ENCODE measurements around the gene MYRFL.

The MYRFL gene

DNA sequence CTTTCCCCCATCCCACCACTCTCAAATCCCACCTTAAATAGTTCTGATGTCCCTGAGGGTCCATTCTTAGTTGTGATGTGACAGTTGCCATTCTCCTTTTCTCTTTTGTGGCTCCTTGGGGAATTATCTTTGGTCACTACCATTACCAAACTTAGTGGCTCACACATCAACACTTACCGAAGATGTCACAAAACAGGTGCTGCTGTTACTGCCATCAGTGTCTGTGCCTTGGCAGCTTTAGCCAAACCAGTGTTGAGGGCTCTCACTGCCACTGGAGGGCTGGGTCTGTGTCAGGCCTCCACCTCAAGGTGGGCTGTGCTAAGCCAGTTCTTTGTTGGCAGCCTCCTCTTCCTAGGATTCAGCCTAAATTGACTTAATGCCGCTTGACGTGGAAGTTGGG, 144.0 kb downstream of the MYRFL start:
- Mint-ChIP-seq H3K4me1 (no peaks in the 10 kb centered on the region), H3K9me3 (no peaks in the 10 kb centered on the region), H3K36me3 (ENCODE audit: low read depth) (no peaks in the 10 kb centered on the region), H3K4me3 (no peak overlapping the region), H3K27ac (no peak overlapping the region), H3K27me3 (ENCODE audit: low read depth) (no peaks in the 10 kb centered on the region)
- TF ChIP-seq, protein P1, sequence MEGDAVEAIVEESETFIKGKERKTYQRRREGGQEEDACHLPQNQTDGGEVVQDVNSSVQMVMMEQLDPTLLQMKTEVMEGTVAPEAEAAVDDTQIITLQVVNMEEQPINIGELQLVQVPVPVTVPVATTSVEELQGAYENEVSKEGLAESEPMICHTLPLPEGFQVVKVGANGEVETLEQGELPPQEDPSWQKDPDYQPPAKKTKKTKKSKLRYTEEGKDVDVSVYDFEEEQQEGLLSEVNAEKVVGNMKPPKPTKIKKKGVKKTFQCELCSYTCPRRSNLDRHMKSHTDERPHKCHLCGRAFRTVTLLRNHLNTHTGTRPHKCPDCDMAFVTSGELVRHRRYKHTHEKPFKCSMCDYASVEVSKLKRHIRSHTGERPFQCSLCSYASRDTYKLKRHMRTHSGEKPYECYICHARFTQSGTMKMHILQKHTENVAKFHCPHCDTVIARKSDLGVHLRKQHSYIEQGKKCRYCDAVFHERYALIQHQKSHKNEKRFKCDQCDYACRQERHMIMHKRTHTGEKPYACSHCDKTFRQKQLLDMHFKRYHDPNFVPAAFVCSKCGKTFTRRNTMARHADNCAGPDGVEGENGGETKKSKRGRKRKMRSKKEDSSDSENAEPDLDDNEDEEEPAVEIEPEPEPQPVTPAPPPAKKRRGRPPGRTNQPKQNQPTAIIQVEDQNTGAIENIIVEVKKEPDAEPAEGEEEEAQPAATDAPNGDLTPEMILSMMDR (IDR thresholded peaks at IDR 0.05; ENCODE audit: unreplicated experiment in 3 of 3) = no peak

DNA sequence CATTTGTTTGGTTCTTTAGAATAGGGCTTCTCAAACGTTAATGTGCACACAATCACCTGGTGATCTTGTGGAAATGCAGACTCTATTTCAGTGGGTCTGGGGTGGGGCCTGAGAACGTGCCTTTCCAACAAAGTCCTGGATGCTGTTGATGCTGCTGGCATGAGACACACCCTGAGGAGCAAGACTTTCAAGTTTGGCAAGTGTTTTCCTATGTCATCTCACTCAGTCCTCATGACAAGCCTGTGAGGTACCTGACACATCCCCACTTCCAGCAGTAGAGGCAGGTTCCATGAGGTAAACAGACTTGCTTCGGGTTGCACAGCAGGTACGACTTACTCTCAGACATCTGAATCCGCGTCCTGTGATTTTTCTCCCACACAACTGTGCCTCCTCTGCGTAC, 147.1 kb downstream of the MYRFL start:
- no peaks in the 10 kb centered on the region for H3K9me3 Mint-ChIP-seq
- H3K4me1 Mint-ChIP-seq = no peaks in the 10 kb centered on the region
- H3K27ac Mint-ChIP-seq = no peak overlapping the region
- H3K36me3 Mint-ChIP-seq (ENCODE audit: low read depth) = no peaks in the 10 kb centered on the region
- H3K27me3 Mint-ChIP-seq (ENCODE audit: low read depth) = no peaks in the 10 kb centered on the region
- no peak overlapping the region for H3K4me3 Mint-ChIP-seq
- TF ChIP-seq, protein P1 (IDR thresholded peaks at IDR 0.05; ENCODE audit: unreplicated experiment in 3 of 3) = no peak

DNA sequence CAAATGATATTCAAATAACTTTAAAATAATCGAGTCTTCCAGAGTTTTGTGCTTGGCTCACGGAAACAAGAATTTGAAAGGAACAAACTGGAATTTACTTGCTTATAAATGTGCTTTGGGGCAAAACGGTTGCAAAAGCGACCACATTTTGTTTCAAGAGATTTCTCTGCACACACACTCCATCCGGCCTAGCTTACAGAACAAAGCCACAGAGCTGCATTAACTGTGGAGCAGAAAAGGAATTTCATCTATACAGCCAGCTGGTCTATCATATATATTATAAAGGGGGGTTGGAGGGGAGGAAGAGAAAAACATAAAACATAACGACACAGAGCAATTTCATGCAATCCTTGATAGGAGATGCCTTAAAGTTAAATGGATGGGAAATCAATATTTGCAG, 153.0 kb downstream of the MYRFL start:
- Mint-ChIP-seq H3K4me1 (peaks cover 12% of the 10 kb centered on the region), H3K27ac (peak overlapping the region in 2 of 3 experiments; percentile 50 to 82), H3K9me3 (peaks cover 12% of the 10 kb centered on the region), H3K4me3 (no peak overlapping the region), H3K27me3 (ENCODE audit: low read depth) (no peaks in the 10 kb centered on the region), H3K36me3 (ENCODE audit: low read depth) (no peaks in the 10 kb centered on the region)
- TF ChIP-seq, protein P1 (IDR thresholded peaks at IDR 0.05; ENCODE audit: unreplicated experiment in 3 of 3) = no peak

DNA sequence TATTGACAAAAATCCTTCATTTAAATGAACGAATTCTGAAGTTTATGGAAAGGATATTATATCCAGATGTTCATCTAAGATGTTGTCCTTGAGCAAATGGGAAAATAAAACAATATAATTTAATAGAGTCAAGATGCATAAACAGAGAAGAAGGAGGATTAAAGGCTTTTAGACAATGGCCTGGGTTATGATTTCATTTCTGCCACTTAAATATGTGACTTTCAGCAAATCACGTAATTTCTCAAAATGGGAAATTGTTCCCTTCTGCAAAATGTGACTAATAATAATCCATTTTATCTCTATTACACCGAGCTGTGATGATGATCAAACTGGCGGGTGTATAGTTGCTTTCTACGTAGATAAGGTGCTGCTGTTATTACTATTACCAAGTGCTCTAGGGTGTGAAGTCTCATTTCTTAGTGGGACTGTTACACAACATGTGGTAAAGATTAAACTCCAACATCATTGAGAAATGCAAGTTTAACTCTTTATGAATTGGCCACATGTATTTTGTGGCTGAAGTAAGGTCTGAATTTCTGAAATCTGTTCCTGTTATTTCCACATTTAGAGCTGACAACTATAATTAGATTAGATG, 157.0 kb downstream of the MYRFL start:
- Mint-ChIP-seq H3K27ac (peak overlapping the region in 1 of 3 experiments; percentile 69), H3K9me3 (peaks cover 12% of the 10 kb centered on the region), H3K4me3 (no peak overlapping the region), H3K4me1 (peaks cover 12% of the 10 kb centered on the region), H3K27me3 (ENCODE audit: low read depth) (no peaks in the 10 kb centered on the region), H3K36me3 (ENCODE audit: low read depth) (no peaks in the 10 kb centered on the region)
- TF ChIP-seq, protein P1 (IDR thresholded peaks at IDR 0.05; ENCODE audit: unreplicated experiment in 3 of 3) = no peak

DNA sequence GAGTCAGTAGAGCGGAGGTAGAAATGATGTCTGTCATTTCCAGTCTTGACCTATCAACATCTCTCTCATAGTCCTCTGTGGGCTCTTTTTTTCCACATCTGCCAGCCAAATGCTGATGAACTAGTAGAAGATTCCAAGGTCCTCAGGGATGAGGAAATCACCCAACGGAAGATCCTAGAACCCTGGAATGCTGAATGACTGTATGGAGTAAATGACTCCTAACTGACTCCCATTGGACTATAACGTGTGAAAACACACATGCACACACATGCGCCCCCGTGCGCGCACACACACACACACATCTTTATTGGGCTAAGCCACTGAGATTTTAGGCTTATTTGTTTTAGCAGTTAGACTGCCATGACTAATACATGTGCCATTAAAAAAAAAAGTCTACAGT, 159.2 kb downstream of the MYRFL start:
- no peaks in the 10 kb centered on the region for H3K27me3 Mint-ChIP-seq (ENCODE audit: low read depth)
- TF ChIP-seq, protein P1 (IDR thresholded peaks at IDR 0.05; ENCODE audit: unreplicated experiment in 3 of 3) = no peak
- no peak overlapping the region for H3K27ac Mint-ChIP-seq
- H3K9me3 Mint-ChIP-seq = peaks cover 5% of the 10 kb centered on the region
- H3K4me1 Mint-ChIP-seq = peaks cover 6% of the 10 kb centered on the region
- no peaks in the 10 kb centered on the region for H3K36me3 Mint-ChIP-seq (ENCODE audit: low read depth)
- H3K4me3 Mint-ChIP-seq = no peak overlapping the region

DNA sequence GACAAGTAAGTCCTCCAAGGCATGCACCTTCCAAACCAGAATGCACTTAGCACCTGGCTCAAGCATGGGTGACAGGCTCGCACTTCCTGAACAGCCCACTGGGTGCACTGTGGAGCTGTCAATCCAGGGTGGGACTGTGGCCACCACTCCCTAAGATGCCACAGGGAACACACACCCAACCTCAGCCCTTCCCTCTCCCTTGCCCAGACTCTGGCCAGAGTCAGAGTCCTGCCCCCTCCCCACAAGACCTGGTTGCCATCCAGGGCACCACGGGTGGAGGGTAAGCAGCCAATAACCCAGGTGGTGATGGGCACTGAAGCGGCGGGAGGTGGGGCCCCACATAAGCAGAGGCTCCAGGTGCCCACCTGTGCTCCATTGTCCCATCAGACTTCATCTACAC, 160.6 kb downstream of the MYRFL start:
- Mint-ChIP-seq H3K9me3 (peaks cover 5% of the 10 kb centered on the region), H3K4me1 (peaks cover 6% of the 10 kb centered on the region), H3K27me3 (ENCODE audit: low read depth) (no peaks in the 10 kb centered on the region), H3K27ac (no peak overlapping the region), H3K36me3 (ENCODE audit: low read depth) (no peaks in the 10 kb centered on the region), H3K4me3 (no peak overlapping the region)
- TF ChIP-seq, protein P1 (IDR thresholded peaks at IDR 0.05; ENCODE audit: unreplicated experiment in 3 of 3) = peak in 1 of 3 experiments; percentile 20
